ENCODE results near the gene RNF212.

DNA sequence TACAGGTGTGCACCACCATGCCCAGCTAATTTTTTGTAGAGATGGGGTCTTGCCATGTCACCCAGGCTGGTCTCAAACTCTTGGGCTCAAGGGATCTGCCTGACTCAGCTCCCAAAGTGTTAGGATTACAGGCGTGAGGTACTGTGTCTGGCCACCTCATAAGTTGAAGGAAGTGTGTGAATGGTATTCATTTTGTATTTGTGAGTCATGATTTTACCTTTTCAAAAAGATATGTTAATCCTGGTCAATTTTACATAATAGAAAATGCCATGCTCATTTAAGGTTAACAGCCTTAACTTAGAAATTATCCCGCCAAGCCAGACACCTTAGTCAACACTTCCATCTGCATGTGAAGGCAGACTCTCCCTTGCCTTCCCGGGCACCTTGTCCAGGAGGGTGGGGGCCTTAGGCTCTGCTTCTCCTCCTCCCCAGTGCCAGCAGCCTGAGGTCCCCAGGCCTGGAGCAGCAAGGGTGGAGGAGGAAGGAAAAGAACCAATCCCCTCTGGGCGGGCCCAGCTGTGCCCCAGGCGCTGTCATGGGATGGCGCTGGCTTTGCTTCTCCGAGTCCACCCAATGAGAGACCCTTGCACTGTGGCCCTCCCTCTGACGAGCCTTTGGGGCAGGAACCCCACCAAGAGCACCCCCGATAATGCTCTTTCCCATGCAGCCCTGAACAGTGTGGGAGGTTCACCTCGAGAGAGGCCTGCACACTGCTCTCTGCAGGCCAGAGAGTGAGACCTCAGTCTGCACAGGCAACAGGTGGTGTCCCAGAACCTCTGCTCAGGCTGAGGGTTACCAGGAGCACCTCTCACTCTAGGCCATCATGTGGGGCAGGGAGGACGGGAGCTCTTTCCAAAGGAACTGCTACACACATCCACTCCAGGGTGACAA, 37.3 kb downstream of the RNF212 start:
- TF ChIP-seq, protein P1, sequence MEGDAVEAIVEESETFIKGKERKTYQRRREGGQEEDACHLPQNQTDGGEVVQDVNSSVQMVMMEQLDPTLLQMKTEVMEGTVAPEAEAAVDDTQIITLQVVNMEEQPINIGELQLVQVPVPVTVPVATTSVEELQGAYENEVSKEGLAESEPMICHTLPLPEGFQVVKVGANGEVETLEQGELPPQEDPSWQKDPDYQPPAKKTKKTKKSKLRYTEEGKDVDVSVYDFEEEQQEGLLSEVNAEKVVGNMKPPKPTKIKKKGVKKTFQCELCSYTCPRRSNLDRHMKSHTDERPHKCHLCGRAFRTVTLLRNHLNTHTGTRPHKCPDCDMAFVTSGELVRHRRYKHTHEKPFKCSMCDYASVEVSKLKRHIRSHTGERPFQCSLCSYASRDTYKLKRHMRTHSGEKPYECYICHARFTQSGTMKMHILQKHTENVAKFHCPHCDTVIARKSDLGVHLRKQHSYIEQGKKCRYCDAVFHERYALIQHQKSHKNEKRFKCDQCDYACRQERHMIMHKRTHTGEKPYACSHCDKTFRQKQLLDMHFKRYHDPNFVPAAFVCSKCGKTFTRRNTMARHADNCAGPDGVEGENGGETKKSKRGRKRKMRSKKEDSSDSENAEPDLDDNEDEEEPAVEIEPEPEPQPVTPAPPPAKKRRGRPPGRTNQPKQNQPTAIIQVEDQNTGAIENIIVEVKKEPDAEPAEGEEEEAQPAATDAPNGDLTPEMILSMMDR (IDR thresholded peaks at IDR 0.05) = no peak
- no peak for TF ChIP-seq POLR2A (IDR thresholded peaks at IDR 0.05)
